H54 (cell line): Measurements from ENCODE around the gene DCANP1.

Source experiments
- DNase-seq: peaks from one replicate; pipeline ENCODE4 v3.0.0; 2011; ENCODE audit warnings: low spot score, mixed read lengths; ENCODE audit not compliant: insufficient read length
- FAIRE-seq: peaks from 3 replicates; lab custom pipeline; 2011; peaks lifted over from hg19 to GRCh38; lab: Jason Lieb, UNC
- POLR2A ChIP-seq: IDR thresholded peaks from 2 replicates; pipeline ENCODE4 v1.6.1; 2011; ENCODE audit warnings: low read depth, mild to moderate bottlenecking, low read length

DCANP1 gene

GRCh38 chr5:135486131-135487036 is 39.2 kb upstream of the DCANP1 start:
- DNase-seq (no peak), FAIRE-seq (no peak)
- TF ChIP-seq POLR2A = no peak

- no peak for DNase-seq
- TF ChIP-seq POLR2A = no peak
- no peak for FAIRE-seq
Observed at GRCh38 chr5:135484674-135485086, 37.5 kb upstream of the DCANP1 start.

- FAIRE-seq (no peak), DNase-seq (no peak)
- TF ChIP-seq POLR2A = no peak
Observed at GRCh38 chr5:135483254-135483653, 36.1 kb upstream of the DCANP1 start.

- TF ChIP-seq POLR2A = no peak
- DNase-seq (no peak), FAIRE-seq (no peak)
Observed at GRCh38 chr5:135482381-135482933, 35.3 kb upstream of the DCANP1 start.

- no peak for FAIRE-seq
- no peak for DNase-seq
- no peak for TF ChIP-seq POLR2A
Observed at GRCh38 chr5:135481909-135482311, 34.8 kb upstream of the DCANP1 start.

GRCh38 chr5:135481387-135481786 is 34.2 kb upstream of the DCANP1 start:
- FAIRE-seq (no peak), DNase-seq (no peak)
- TF ChIP-seq POLR2A = no peak

GRCh38 chr5:135480511-135480910 is 33.4 kb upstream of the DCANP1 start:
- FAIRE-seq = no peak
- DNase-seq = no peak
- TF ChIP-seq POLR2A = no peak

- no peak for DNase-seq
- TF ChIP-seq POLR2A = no peak
- FAIRE-seq = no peak
Observed at GRCh38 chr5:135478938-135479337, 31.8 kb upstream of the DCANP1 start.

- DNase-seq (no peak), FAIRE-seq (no peak)
- TF ChIP-seq POLR2A = no peak
Observed at GRCh38 chr5:135477613-135478066, 30.5 kb upstream of the DCANP1 start.

GRCh38 chr5:135476615-135477581 is 29.8 kb upstream of the DCANP1 start:
- no peak for DNase-seq
- FAIRE-seq = no peak
- no peak for TF ChIP-seq POLR2A

- DNase-seq = no peak
- no peak for FAIRE-seq
- no peak for TF ChIP-seq POLR2A
Observed at GRCh38 chr5:135473956-135474670, 27.0 kb upstream of the DCANP1 start.

- DNase-seq = no peak
- no peak for FAIRE-seq
- no peak for TF ChIP-seq POLR2A
Observed at GRCh38 chr5:135472141-135472540, 25.0 kb upstream of the DCANP1 start.

GRCh38 chr5:135471726-135472125 is 24.6 kb upstream of the DCANP1 start:
- TF ChIP-seq POLR2A = no peak
- no peak for FAIRE-seq
- DNase-seq = no peak
